ENCODE results near the gene PIK3R4.

Gene PIK3R4

GRCh38 chr3:130640027-130640426 lies 106.6 kb downstream of the PIK3R4 start:
- no peak for DNase-seq (ENCODE audit: low spot score)

- no peak for DNase-seq (ENCODE audit: low spot score)
Observed at GRCh38 chr3:130636480-130637234, 110.0 kb downstream of the PIK3R4 start.

DNA sequence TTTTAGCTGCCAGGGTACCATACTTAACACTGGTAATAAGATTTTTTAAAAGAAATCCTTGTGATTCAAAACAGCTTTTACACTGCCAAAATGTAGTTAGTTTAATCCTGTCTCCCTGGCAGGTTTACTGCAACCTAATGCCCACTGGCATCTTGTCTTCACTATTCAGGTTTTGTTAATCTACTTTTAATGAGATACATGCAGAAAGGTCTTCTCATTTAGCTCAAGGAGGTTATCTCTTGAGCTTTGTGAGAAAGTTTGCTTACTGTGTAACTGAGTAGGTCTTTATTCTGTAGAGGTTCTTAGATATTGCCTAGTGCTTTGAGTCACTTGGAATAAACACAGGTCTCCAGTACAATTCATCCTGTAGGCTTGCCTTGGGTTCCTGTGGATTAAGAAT lies 110.7 kb downstream of the PIK3R4 start:
- DNase-seq (ENCODE audit: low spot score): no peak

GRCh38 chr3:130635285-130635684 lies 111.3 kb downstream of the PIK3R4 start:
- DNase-seq (ENCODE audit: low spot score): no peak
